Activated T-cell treated with anti-CD3 and anti-CD28 coated beads, Interleukin-2, amount 50 U/mL, for 24 hours (primary cell): ENCODE data around the gene CRKL.
"Not testable (repeated sequence)": the region's sequence is repeated elsewhere in the genome, so short reads cannot be mapped to it uniquely, and the experiment has no call there.

Experiments used
- DNase-seq: peaks from one replicate; pipeline ENCODE4 v3.0.0-alpha.2; 2020
- H3K27ac Mint-ChIP-seq: 2 replicates; pipeline ENCODE4 v1.8.0; 2020; ENCODE audit warnings: mild to moderate bottlenecking, mixed read lengths
- H3K27me3 Mint-ChIP-seq: 2 replicates; pipeline ENCODE4 v1.8.0; 2020; ENCODE audit warnings: mixed read lengths
- H3K36me3 Mint-ChIP-seq: 2 replicates; pipeline ENCODE4 v1.8.0; 2020; ENCODE audit warnings: low read depth, mixed read lengths
- H3K4me1 Mint-ChIP-seq: 2 replicates; pipeline ENCODE4 v1.8.0; 2020; ENCODE audit warnings: low read depth, mixed read lengths
- H3K4me3 Mint-ChIP-seq: 2 replicates; pipeline ENCODE4 v1.8.0; 2020; ENCODE audit warnings: mild to moderate bottlenecking, moderate library complexity, mixed read lengths
- H3K9me3 Mint-ChIP-seq: 2 replicates; pipeline ENCODE4 v1.8.0; 2020; ENCODE audit warnings: mixed read lengths

The CRKL gene

GRCh38 chr22:20889025-20889704, 28.0 kb upstream of the CRKL start:
- no peaks in the 10 kb centered on the region for H3K27me3 Mint-ChIP-seq
- H3K4me3 Mint-ChIP-seq = no peak overlapping the region
- no peak overlapping the region for H3K27ac Mint-ChIP-seq
- no peak for DNase-seq
- H3K9me3 Mint-ChIP-seq = no peaks in the 10 kb centered on the region
- H3K36me3 Mint-ChIP-seq = peaks cover 47% of the 10 kb centered on the region
- no peaks in the 10 kb centered on the region for H3K4me1 Mint-ChIP-seq

DNA sequence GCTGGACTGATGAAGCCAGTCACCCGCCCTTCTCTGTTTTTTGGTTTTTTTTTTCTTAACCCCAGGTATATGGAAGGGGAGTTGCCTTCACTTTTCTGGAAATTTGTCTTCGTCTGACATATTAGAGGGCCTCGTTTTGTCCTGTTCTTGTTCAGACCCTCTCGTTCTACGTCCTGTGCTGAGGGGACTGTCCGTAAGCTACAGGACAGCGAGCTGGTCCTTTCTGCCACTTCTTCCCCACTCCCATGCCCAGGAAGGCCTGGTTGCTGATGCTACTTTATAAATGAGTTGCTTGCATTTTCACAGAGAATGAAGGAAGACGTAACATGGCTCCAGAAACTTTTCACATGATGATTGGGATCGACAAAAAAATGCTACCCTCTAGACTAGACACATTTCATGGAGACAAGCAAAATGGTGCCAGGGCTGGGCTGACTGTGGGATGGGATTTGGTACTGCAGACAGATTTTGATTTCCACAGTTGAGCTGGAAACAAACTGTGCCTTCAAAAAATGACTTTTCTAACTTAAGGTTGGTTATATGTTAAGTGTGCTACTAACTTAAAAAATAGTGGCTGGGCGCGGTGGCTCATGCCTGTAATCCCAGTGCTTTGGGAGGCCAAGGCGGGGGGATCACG, 27.2 kb upstream of the CRKL start:
- Mint-ChIP-seq H3K27ac (no peak overlapping the region), H3K4me1 (no peaks in the 10 kb centered on the region), H3K27me3 (peaks cover 2% of the 10 kb centered on the region), H3K9me3 (no peaks in the 10 kb centered on the region), H3K4me3 (no peak overlapping the region), H3K36me3 (peaks cover 40% of the 10 kb centered on the region)
- no peak for DNase-seq

DNA sequence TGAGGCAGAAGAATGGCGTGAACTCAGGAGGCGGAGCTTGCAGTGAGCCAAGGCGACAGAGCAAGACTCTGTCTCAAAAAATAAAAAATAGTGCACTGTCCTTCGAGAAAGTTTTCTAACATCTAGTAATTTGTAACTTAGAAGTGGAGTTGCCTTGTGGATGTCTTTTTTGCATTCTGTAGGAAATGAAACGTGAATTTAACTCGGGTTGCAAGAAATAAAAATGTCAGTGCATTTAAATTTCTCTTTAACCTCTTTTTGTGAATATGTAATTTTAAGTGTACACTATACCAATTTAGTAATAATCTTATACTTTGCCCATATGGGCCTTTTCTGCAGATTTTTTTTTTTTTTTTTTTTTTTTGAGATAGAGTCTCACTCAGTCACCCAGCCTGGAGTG, 26.2 kb upstream of the CRKL start:
- H3K4me1 Mint-ChIP-seq = no peaks in the 10 kb centered on the region
- DNase-seq = no peak
- no peak overlapping the region for H3K27ac Mint-ChIP-seq
- H3K4me3 Mint-ChIP-seq = no peak overlapping the region
- H3K27me3 Mint-ChIP-seq = peaks cover 2% of the 10 kb centered on the region
- H3K9me3 Mint-ChIP-seq = no peaks in the 10 kb centered on the region
- H3K36me3 Mint-ChIP-seq = peaks cover 32% of the 10 kb centered on the region

DNA sequence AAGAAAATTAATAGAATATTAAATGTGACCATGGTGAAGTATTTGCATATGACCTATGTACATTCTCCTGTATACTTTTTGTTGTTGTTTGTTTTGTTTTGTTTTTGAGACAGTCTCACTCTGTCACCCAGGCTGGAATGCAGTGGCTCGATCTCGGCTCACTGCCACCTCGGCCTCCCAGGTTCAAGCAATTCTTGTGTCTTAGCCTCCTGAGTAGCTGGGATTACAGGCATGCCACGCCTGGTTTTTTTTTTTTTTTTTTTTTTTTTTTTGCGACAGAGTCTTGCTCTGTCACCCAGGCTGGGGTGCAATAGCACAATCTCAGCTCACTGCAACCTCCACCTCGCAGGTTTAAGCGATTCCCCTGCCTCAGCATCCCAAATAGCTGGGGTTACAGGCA, 19.5 kb upstream of the CRKL start:
- not testable (repeated sequence) for H3K4me1 Mint-ChIP-seq, H3K27me3 Mint-ChIP-seq, DNase-seq, H3K9me3 Mint-ChIP-seq, H3K27ac Mint-ChIP-seq, H3K36me3 Mint-ChIP-seq, H3K4me3 Mint-ChIP-seq

DNA sequence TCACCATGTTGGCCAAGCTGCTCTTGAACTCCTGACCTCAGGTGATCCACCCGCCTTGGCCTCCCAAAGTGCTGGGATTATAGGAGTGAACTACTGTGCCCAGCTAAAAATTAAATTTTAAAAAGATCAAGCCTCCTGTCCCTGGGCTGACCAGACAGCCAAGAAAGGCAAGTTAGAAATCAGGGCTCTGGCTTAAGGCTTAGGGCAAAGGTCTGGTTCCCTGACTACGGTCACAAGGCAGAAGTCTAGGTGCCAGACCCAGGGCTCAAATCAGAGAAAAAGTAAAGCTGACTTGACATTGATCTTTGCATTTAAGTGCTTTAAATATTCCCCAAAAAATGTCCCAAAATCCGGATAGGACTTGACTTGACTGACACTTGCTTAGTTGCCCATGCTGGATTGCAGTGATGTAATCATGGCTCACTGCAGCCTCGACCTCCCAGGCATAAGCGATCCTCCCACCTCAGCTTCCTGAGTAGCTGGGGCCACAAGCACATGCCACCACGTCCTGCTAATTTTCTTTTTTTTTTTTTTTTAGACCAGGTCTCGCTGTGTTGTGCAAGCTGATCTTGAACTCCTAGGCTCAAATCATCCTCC, 17.3 kb upstream of the CRKL start:
- Mint-ChIP-seq H3K4me3 (no peak overlapping the region), H3K9me3 (no peaks in the 10 kb centered on the region), H3K27me3 (no peaks in the 10 kb centered on the region), H3K27ac (no peak overlapping the region), H3K36me3 (no peaks in the 10 kb centered on the region), H3K4me1 (no peaks in the 10 kb centered on the region)
- no peak for DNase-seq

DNA sequence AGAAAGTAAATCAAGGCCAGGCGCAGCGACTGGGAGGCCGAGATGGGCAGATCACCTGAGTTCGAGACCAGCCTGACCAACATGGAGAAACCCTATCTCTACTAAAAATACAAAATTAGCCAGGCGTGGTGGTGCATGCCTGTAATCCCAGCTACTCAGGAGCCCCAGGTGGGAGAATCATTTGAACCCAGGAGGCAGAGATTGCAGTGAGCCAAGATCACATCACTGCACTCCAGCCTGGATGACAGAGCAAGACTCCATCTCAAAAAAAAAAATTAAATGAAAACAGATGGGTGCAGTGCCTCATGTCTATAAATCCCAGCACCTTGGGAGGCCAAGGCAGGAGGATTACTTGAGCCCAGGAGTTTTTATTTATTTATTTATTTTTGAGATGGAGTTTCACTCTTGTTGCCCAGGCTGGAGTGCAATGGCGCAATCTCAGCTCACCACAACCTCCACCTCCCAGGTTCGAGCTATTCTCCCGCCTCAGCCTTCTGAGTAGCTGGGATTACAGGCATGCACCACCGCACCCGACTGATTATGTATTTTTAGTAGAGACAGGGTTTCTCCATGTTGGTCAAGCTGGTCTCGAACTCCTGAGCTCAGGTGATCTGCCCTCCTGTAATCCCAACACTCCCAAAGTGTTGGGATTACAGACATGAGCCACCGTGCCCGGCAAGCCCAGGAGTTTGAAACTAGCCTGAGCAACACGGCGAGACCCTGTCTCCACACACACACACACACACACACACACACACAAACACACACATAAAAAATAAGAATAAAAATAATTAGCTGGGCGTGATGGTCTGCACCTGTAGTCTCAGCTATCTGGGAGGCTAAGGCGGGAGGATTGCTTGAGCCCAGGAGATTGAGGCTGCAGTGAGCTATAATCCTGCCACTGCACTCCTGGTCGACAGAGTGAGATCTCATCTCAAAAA, 15.8 kb upstream of the CRKL start:
- not testable (repeated sequence) for H3K27me3 Mint-ChIP-seq, H3K27ac Mint-ChIP-seq, H3K9me3 Mint-ChIP-seq, H3K4me1 Mint-ChIP-seq, H3K4me3 Mint-ChIP-seq, H3K36me3 Mint-ChIP-seq, DNase-seq

DNA sequence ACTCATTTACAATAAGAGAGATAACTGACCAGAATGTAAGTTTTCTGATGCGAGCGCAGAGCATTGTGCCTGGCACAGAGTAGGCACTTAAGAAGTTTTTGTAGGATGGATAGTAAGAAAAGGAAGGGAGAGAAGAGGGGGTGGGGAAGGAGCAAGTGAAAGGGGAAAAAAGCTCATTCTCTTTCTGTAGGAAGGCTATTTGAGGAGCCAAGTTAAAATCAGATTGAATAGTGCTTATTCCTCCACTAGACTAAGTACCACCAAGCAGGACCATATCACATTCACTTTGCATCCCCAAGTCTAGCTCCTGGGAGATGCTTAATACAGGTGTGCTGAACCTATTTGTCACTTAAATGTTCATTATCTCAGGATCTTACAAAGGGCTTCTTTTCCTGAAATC, 14.1 kb upstream of the CRKL start:
- Mint-ChIP-seq H3K36me3 (no peaks in the 10 kb centered on the region), H3K4me1 (no peaks in the 10 kb centered on the region), H3K27ac (no peak overlapping the region), H3K4me3 (no peak overlapping the region), H3K27me3 (no peaks in the 10 kb centered on the region), H3K9me3 (no peaks in the 10 kb centered on the region)
- DNase-seq = no peak

DNA sequence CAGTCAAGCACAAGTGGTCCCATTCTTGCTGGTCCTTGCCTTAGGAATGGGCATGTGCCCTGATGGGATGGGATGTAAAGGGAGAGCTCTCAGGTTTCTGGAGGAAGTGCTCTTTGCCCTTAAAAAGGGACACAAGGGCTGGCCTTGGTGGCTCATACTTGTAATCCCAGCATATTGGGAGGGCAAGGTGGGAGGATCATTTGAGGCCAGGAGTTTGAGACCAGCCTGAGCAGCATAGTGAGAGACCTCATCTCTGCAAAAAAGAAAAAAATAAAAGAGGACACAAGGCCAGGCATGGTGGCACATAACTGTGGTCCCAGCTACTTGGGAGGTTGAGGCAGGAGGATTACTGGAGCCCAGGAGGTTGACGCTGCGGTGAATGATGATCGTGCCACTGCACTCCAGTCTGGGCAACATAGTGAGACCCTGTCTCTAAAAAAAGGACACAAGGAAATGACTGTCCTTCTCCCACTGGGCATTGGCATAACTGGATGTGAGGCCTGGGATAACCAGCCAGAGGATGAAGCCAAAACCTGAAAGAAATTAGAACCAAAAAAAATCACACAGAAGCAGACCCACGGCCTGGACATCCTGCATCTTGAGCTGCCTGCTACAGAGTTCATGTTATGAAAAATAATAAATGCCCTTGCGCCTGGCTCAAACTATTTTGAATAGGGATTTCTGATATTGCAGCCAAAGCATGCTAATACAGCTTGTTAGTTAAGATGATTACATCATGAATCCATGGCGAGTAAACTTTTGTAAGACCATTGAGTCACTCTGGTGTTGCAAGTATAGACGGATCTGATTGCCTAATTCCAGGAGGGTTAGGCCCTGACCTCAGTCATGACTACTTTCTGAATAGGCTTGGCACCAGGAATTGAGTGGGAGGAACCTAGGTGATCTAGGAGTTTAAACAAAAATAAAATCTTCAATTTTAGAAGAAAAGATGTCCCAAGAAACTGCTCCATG, 12.9 kb upstream of the CRKL start:
- H3K9me3 Mint-ChIP-seq = no peaks in the 10 kb centered on the region
- H3K27me3 Mint-ChIP-seq = no peaks in the 10 kb centered on the region
- DNase-seq = no peak
- H3K36me3 Mint-ChIP-seq = no peaks in the 10 kb centered on the region
- no peaks in the 10 kb centered on the region for H3K4me1 Mint-ChIP-seq
- no peak overlapping the region for H3K27ac Mint-ChIP-seq
- no peak overlapping the region for H3K4me3 Mint-ChIP-seq

- H3K4me1 Mint-ChIP-seq = peaks cover 2% of the 10 kb centered on the region
- no peak for DNase-seq
- H3K9me3 Mint-ChIP-seq = no peaks in the 10 kb centered on the region
- no peak overlapping the region for H3K4me3 Mint-ChIP-seq
- H3K36me3 Mint-ChIP-seq = no peaks in the 10 kb centered on the region
- H3K27ac Mint-ChIP-seq = no peak overlapping the region
- H3K27me3 Mint-ChIP-seq = no peaks in the 10 kb centered on the region
Observed at GRCh38 chr22:20904980-20905355, 12.2 kb upstream of the CRKL start.

DNA sequence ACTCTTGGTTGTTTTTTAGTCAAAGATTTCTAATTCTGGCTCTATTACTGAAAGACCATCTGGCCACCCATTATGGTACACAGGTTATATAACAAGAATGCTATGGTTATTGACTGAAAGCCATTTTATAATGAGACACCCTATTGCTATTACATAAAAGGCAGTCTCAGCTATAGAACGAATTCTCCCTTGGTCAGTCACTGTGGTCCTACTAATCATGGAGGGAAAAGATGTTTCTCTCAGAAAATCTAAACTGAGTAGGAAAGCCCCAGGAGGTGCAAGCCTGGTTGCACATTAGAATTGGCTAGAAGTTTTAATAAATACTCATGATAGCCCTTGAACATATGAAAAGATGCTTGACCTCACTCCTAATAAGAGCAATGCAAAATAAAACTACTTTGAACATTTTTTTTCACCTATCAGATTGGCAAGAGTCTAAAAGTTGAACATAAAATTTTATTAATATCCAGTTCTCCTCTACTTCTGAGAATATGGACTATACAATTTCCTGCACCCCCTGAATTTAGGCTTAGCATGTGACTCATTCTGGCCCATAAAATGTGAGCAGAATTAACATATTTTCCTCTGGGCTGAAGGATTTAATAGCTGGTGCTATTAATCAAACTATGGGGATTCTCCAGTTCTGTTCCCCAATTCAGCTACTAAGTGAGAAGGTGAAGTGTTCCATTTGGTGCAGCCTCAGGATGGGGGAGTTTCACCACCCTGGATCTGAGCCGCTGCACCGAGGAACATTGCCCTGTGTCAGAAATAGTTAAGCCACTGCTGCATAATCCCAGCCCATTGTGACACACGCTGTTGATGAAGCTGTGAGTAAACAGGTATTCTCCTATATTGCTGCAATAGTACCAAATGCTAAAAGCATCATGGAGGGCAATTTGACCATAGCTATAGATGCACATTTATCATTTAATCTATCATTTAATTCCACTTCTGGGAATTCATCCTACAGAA, 11.5 kb upstream of the CRKL start:
- DNase-seq = no peak
- Mint-ChIP-seq H3K27me3 (no peaks in the 10 kb centered on the region), H3K27ac (no peak overlapping the region), H3K4me3 (no peak overlapping the region), H3K9me3 (no peaks in the 10 kb centered on the region), H3K36me3 (no peaks in the 10 kb centered on the region), H3K4me1 (peaks cover 5% of the 10 kb centered on the region)

DNA sequence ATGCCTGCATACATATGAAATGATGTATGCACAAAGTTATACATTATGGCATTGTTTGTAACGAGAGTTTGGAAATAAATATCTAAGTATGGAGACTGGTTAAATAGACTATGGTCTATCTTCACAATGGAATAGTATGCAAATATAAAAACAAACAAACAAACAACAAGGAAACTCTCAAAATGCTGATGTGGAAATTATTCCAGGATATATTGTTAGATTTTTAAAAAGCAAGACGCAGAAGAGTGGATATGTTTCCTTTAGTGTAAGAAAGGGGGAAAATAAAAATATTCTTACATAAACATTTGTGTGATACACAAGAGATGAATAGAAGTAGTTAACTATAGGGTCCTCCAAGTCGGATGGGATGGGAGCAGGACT, 10.8 kb upstream of the CRKL start:
- peaks cover 5% of the 10 kb centered on the region for H3K4me1 Mint-ChIP-seq
- H3K4me3 Mint-ChIP-seq = no peak overlapping the region
- H3K9me3 Mint-ChIP-seq = no peaks in the 10 kb centered on the region
- no peak for DNase-seq
- no peaks in the 10 kb centered on the region for H3K27me3 Mint-ChIP-seq
- no peaks in the 10 kb centered on the region for H3K36me3 Mint-ChIP-seq
- H3K27ac Mint-ChIP-seq = no peak overlapping the region

DNA sequence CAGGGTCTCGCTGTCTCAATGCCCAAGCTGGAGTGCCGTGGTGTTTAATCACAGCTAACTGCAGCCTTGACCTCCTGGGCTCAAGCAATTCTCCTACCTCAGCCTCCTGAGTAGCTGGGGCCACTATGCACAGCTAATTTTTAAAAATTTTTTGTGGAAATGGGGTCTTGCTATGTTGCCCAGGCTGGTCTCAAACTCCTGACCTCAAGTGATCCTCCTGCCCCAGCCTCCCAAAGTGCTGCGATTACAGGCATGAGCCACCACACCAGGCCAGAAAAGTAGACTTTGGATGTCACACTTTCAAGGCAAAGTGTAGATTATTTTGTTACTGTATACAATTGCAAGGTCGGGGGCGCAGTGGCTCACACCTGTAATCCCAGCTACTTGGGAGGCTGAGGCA, 8.5 kb upstream of the CRKL start:
- not testable (repeated sequence) for H3K27me3 Mint-ChIP-seq, H3K4me1 Mint-ChIP-seq, DNase-seq, H3K27ac Mint-ChIP-seq, H3K36me3 Mint-ChIP-seq, H3K4me3 Mint-ChIP-seq, H3K9me3 Mint-ChIP-seq
